SK-N-SH treated with all-trans-retinoic acid at 6 μM for 48 hours (cell line): ENCODE results near the gene SLAMF7.

Experiments used
- BACH2 ChIP-seq: fragments of 250-450 bp; sonication (Bioruptor Pico); IDR thresholded peaks from 2 replicates; pipeline ENCODE4 v1.9.0; 2021; ENCODE audit warnings: mild to moderate bottlenecking, borderline replicate concordance
- ESRRG ChIP-seq: fragments of 250-450 bp; sonication (Bioruptor Pico); IDR thresholded peaks from 2 replicates; pipeline ENCODE4 v1.6.1; 2021; ENCODE audit warnings: mild to moderate bottlenecking
- GLIS3 ChIP-seq: fragments of 250-450 bp; sonication (Bioruptor Pico); IDR thresholded peaks from 2 replicates; pipeline ENCODE4 v1.5.0; 2020; ENCODE audit warnings: mild to moderate bottlenecking, moderate library complexity
- PATZ1 ChIP-seq: fragments of 250-450 bp; sonication (Bioruptor Pico); IDR thresholded peaks from 2 replicates; pipeline ENCODE4 v1.8.0; 2020; ENCODE audit warnings: mild to moderate bottlenecking, moderate library complexity, borderline replicate concordance
- PPARA ChIP-seq: fragments of 250-450 bp; sonication (Bioruptor Pico); IDR thresholded peaks from 2 replicates; pipeline ENCODE4 v1.5.0; 2020; ENCODE audit warnings: mild to moderate bottlenecking, borderline replicate concordance
- RARB ChIP-seq: fragments of 250-450 bp; sonication (Bioruptor Pico); IDR thresholded peaks from 2 replicates; pipeline ENCODE4 v1.8.0; 2021; ENCODE audit warnings: mild to moderate bottlenecking, moderate library complexity
- ZFP3 ChIP-seq: fragments of 250-450 bp; sonication (Bioruptor Pico); IDR thresholded peaks from 2 replicates; pipeline ENCODE4 v1.5.0; 2020; ENCODE audit warnings: mild to moderate bottlenecking, moderate library complexity
- ZNF565 ChIP-seq: fragments of 450-650 bp; formaldehyde crosslinking; conservative IDR thresholded peaks from 2 replicates; pipeline ENCODE4 v1.5.0; 2020; ENCODE audit warnings: low read depth, mild to moderate bottlenecking, moderate library complexity
- ZNF70 ChIP-seq: fragments of 450-650 bp; formaldehyde crosslinking; IDR thresholded peaks from 2 replicates; pipeline ENCODE4 v1.5.0; 2020; ENCODE audit warnings: mild to moderate bottlenecking, moderate library complexity
- TF ChIP-seq, protein P1 (sequence below): fragments of 250-450 bp; sonication (Bioruptor Pico); IDR thresholded peaks from 2 replicates; pipeline ENCODE4 v1.8.0; 2021; ENCODE audit warnings: low read depth, mild to moderate bottlenecking, moderate library complexity, borderline replicate concordance

GRCh38 chr1:160778976-160779375 lies 39.9 kb downstream of the SLAMF7 start:
- no peak for TF ChIP-seq ZFP3 (CRISPR knock-in tag)
- no peak for TF ChIP-seq GLIS3 (CRISPR knock-in tag)
- TF ChIP-seq BACH2 (CRISPR knock-in tag) = no peak
- TF ChIP-seq PATZ1 (CRISPR knock-in tag) = no peak
- TF ChIP-seq ZNF70 (CRISPR knock-in tag) = no peak
- no peak for TF ChIP-seq RARB (CRISPR knock-in tag)
- TF ChIP-seq ZNF565 (CRISPR knock-in tag) = no peak
- TF ChIP-seq PPARA = no peak
- TF ChIP-seq, protein P1, sequence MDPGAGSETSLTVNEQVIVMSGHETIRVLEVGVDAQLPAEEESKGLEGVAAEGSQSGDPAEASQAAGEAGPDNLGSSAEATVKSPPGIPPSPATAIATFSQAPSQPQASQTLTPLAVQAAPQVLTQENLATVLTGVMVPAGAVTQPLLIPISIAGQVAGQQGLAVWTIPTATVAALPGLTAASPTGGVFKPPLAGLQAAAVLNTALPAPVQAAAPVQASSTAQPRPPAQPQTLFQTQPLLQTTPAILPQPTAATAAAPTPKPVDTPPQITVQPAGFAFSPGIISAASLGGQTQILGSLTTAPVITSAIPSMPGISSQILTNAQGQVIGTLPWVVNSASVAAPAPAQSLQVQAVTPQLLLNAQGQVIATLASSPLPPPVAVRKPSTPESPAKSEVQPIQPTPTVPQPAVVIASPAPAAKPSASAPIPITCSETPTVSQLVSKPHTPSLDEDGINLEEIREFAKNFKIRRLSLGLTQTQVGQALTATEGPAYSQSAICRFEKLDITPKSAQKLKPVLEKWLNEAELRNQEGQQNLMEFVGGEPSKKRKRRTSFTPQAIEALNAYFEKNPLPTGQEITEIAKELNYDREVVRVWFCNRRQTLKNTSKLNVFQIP (CRISPR knock-in tag) = no peak
- no peak for TF ChIP-seq ESRRG (CRISPR knock-in tag)
